GM12891 (cell line): ENCODE data around the gene ZNF599.

Source experiments
- POLR2A ChIP-seq: IDR thresholded peaks from 2 replicates; pipeline ENCODE4 v1.6.1; 2011; ENCODE audit warnings: low read depth, low read length, control low read depth
- POLR2AphosphoS5 ChIP-seq: IDR thresholded peaks from 2 replicates; pipeline ENCODE4 v1.6.1; 2011; ENCODE audit warnings: low read depth, low read length, control low read depth
- SPI1 ChIP-seq: IDR thresholded peaks from 2 replicates; pipeline ENCODE4 v1.6.1; 2011; ENCODE audit warnings: low read depth, low read length, control low read depth

- TF ChIP-seq POLR2AphosphoS5 (no peak), POLR2A (no peak), SPI1 (no peak)
Observed at GRCh38 chr19:34808566-34808965, 35.6 kb upstream of the ZNF599 start.
